NB4 (cell line): ENCODE measurements around the gene ZNF296.

Source experiments
- DNase-seq: peaks from one replicate; pipeline ENCODE4 v3.0.0; 2010; ENCODE audit warnings: low read depth
- H3K4me3 ChIP-seq: one replicate; pipeline ENCODE4 v1.5.1; 2011; ENCODE audit warnings: mild to moderate bottlenecking, low read depth, low read length, moderate library complexity
- MAX ChIP-seq: IDR thresholded peaks from 2 replicates; pipeline ENCODE4 v1.6.1; 2011; ENCODE audit warnings: low read depth, low read length
- MYC ChIP-seq: IDR thresholded peaks from 2 replicates; pipeline ENCODE4 v1.6.1; 2011; ENCODE audit warnings: low read depth, low read length
- POLR2A ChIP-seq: IDR thresholded peaks from 2 replicates; pipeline ENCODE4 v1.6.1; 2011; ENCODE audit warnings: mild to moderate bottlenecking; ENCODE audit not compliant: insufficient read length; ENCODE audit errors: extremely low read depth
- TF ChIP-seq, protein P1 (sequence below): IDR thresholded peaks from one replicate; pipeline ENCODE4 v1.5.1; 2012; ENCODE audit warnings: low read depth, low read length

ZNF296 gene

DNA sequence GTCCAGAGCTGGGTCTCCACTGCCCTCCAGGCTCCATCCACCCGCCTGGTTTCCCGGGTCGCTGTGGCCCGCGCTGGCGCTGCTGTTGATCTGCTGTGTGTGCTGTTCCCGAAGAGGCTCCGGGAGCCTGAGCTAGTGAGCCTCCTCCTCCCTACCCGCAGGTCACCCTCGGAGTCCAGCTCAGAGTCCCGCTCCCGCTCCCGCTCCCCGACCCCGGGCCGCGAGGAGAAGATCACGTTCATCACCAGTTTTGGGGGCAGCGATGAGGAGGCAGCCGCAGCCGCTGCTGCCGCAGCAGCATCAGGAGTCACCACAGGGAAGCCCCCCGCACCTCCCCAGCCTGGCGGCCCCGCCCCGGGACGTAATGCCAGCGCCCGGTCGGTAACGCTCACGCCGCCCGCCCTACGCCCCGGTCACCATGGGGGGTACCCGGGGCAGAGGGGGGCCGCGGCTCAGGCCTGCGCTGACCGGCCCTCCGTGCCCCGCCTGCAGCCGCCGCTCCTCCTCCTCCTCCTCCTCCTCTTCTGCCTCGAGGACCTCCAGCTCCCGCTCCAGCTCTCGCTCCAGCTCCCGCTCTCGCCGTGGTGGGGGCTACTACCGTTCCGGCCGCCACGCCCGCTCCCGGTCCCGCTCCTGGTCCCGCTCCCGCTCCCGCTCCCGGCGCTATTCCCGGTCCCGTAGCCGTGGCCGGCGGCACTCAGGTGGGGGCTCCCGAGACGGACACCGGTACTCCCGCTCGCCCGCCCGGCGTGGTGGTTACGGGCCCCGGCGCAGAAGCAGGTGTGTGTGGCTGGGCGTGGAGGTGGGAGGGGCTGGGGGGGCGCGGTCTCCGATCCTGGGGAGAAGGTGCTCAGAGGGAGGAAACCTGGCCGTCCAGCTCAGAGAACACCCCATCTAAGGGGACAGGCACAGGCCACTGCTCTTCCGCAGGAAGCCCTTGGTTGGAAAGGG lies 12.2 kb downstream of the ZNF296 start:
- TF ChIP-seq MYC (no peak), MAX (no peak), POLR2A (no peak)
- TF ChIP-seq, protein P1, sequence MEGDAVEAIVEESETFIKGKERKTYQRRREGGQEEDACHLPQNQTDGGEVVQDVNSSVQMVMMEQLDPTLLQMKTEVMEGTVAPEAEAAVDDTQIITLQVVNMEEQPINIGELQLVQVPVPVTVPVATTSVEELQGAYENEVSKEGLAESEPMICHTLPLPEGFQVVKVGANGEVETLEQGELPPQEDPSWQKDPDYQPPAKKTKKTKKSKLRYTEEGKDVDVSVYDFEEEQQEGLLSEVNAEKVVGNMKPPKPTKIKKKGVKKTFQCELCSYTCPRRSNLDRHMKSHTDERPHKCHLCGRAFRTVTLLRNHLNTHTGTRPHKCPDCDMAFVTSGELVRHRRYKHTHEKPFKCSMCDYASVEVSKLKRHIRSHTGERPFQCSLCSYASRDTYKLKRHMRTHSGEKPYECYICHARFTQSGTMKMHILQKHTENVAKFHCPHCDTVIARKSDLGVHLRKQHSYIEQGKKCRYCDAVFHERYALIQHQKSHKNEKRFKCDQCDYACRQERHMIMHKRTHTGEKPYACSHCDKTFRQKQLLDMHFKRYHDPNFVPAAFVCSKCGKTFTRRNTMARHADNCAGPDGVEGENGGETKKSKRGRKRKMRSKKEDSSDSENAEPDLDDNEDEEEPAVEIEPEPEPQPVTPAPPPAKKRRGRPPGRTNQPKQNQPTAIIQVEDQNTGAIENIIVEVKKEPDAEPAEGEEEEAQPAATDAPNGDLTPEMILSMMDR, result no peak
- DNase-seq, result no peak
- H3K4me3 ChIP-seq, result no peak overlapping the region

DNA sequence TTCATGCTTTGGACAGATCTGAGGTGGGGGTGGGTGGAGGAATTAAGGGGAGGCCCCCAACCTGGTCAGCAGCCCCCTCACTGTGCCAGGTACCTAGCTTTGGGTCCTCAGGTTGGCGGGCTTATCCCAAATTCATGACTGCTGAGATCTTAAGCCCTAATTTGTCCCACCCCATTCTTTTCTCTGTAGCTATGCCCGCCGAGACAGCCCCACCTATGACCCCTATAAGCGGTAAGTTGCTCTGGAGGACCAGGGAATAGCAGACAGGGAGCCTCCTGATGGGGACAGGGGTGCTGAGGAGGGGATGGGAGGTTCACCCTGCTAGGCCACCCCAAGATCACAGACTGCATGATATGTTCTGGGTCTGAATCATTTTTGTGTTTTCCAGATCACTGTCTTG lies 14.3 kb downstream of the ZNF296 start:
- no peak overlapping the region for H3K4me3 ChIP-seq
- TF ChIP-seq MYC, result no peak
- TF ChIP-seq, protein P1, result no peak
- no peak for TF ChIP-seq MAX
- no peak for TF ChIP-seq POLR2A
- DNase-seq, result no peak

DNA sequence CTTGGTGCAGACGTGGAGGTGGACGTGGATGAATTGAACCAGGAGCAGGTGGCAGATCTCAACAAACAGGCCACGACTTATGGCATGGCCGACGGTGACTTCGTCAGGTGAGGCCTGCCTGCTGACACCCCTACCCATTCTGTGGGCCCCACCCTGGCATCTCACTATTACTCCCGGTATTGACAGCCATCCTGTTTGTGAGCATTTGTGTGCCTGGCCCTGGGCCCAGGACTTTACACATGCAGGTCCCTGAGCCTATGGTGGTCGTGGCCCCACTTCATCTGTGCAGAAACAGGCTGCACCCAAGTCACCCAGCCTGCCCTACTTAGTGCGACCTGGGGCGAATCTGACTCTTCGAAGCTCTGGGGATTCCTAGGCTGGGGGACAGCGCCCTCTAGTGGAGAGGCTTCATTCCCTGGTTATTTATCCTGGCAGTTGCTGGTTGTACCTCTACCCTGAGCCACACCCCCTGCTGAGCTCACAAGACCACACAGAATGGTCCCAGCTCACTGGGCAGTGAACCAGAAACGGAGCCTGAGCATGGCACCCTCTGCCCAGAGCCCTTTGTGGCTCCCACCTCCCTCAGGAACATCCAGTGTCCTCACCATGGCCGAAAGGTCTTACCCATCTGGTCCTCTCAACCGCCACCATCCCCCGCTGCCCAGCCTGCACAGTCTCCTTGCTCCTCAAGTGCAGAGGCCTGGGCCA lies 16.9 kb downstream of the ZNF296 start:
- peak; percentile 75 for DNase-seq
- no peak overlapping the region for H3K4me3 ChIP-seq
- TF ChIP-seq, protein P1, result peak; percentile 59
- no peak for TF ChIP-seq POLR2A

GRCh38 chr19:45058622-45059159 lies 17.6 kb downstream of the ZNF296 start:
- TF ChIP-seq MAX (no peak), POLR2A (no peak), MYC (no peak)
- TF ChIP-seq, protein P1, result no peak
- no peak overlapping the region for H3K4me3 ChIP-seq
- DNase-seq, result no peak

DNA sequence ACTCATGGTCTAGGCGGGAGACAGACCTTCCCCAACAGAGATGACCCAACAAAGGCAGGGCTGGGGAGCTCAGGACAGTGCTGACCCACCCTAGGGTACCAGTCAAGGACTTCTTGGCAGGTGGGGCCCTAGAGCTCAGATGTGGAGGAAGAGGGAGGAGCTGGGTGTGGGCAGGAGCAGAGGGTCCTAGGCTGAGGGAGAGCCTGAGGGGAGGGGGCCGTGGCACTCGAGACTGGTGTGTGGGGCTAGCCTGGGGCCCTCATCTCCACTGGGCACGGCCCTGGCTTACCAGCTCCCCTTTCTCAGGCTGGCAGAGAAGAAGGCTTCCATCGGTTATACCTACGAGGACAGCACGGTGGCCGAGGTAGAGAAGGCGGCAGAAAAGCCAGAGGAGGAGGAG lies 18.8 kb downstream of the ZNF296 start:
- DNase-seq, result no peak
- TF ChIP-seq POLR2A, result no peak
- no peak for TF ChIP-seq MYC
- no peak for TF ChIP-seq MAX
- TF ChIP-seq, protein P1, result no peak
- H3K4me3 ChIP-seq, result no peak overlapping the region
